B cell (primary cell): Measurements from ENCODE around the gene MAP3K13. TPM values are rescaled to one million over a fixed set of nuclear protein-coding genes. Genes with fewer than 3 reads are reported as not detected.

Source experiments
- ATAC-seq: fragments of 200-7000 bp; cut with Tn5 transposase; one replicate; pipeline ENCODE4 v1.10.0; 2021; ENCODE audit warnings: low read depth, mild to moderate bottlenecking, moderate number of reproducible peaks, moderate library complexity
- CTCF ChIA-PET: fragments of 350-600 bp; sonication (Branson Sonifier 250); formaldehyde crosslinking; loops from one replicate; lab custom pipeline; 2021; ENCODE audit warnings: antibody characterized with exemption, inconsistent platforms; lab: Charles Lee
- POLR2A ChIA-PET: fragments of 350-600 bp; sonication (Branson Sonifier 250); formaldehyde crosslinking; loops from one replicate; lab custom pipeline; 2021; ENCODE audit warnings: antibody characterized with exemption; lab: Charles Lee
- DNase-seq: peaks from one replicate; pipeline ENCODE4 v3.0.0; 2013
- H2AFZ ChIP-seq: 2 replicates; pipeline ENCODE4 v1.6.1; 2012; ENCODE audit warnings: mild to moderate bottlenecking, low read depth, low read length; ENCODE audit not compliant: insufficient read depth, poor library complexity, severe bottlenecking
- H3K27ac ChIP-seq, 2 donors: 1 replicate in 1 of 2; 2 replicates in 1 of 2; pipeline ENCODE4 v1.5.1; 2012 to 2013; ENCODE audit warnings: low read length in 2 of 2, mild to moderate bottlenecking in 2 of 2, moderate library complexity in 1 of 2
- H3K27me3 ChIP-seq, 4 experiments: fragments of 200-600 bp in 1 of 4; sonication (generic) in 1 of 4; replicated peaks in 1 of 4; 1 replicate in 2 of 4; 2 replicates in 2 of 4; pipeline versions ENCODE4 v1.6.1 to v1.7.0; 2013 to 2016; ENCODE audit warnings: low read length in 3 of 4, mild to moderate bottlenecking in 2 of 4, mixed read lengths in 1 of 4, moderate library complexity in 1 of 4; ENCODE audit not compliant: insufficient read depth in 4 of 4, control insufficient read depth in 3 of 4; ENCODE audit errors: control extremely low read depth in 1 of 4
- H3K36me3 ChIP-seq, 2 experiments: replicated peaks in 1 of 2; 1 replicate in 1 of 2; 2 replicates in 1 of 2; pipeline versions ENCODE4 v1.6.1 to v1.7.1; 2013; ENCODE audit warnings: low read length in 1 of 2; ENCODE audit not compliant: insufficient read depth in 2 of 2, control insufficient read depth in 1 of 2; ENCODE audit errors: control extremely low read depth in 1 of 2, extremely low read depth in 1 of 2
- H3K4me1 ChIP-seq, 2 donors: fragments of 200-600 bp in 1 of 2; sonication (generic) in 1 of 2; 1 replicate in 1 of 2; 2 replicates in 1 of 2; pipeline versions ENCODE4 v1.5.1 to v1.6.1; 2013 to 2017; ENCODE audit warnings: low read length in 2 of 2; ENCODE audit not compliant: control insufficient read depth in 2 of 2, insufficient read depth in 2 of 2
- H3K4me2 ChIP-seq: replicated peaks from 2 replicates; pipeline ENCODE3; 2012; ENCODE audit warnings: mild to moderate bottlenecking, low read depth, low read length; ENCODE audit not compliant: poor library complexity, severe bottlenecking
- H3K4me3 ChIP-seq, 5 experiments: fragments of 200-600 bp in 1 of 5; sonication (generic) in 1 of 5; 1 replicate in 3 of 5; 2 replicates in 2 of 5; pipeline versions ENCODE4 v1.5.1 to v1.7.0; 2011 to 2016; ENCODE audit warnings: low read length in 4 of 5, mild to moderate bottlenecking in 4 of 5, low read depth in 2 of 5, control low read depth in 1 of 5, moderate library complexity in 1 of 5; ENCODE audit not compliant: insufficient read depth in 1 of 5; ENCODE audit errors: control extremely low read depth in 1 of 5, extremely low read depth in 1 of 5
- H3K79me2 ChIP-seq: fragments of 200-600 bp; sonication (generic); one replicate; pipeline ENCODE4 v1.6.0; 2016; ENCODE audit warnings: low read length; ENCODE audit not compliant: control insufficient read depth, insufficient read depth
- H3K9ac ChIP-seq: fragments of 200-600 bp; sonication (generic); 2 replicates; pipeline ENCODE4 v1.6.1; 2017; ENCODE audit warnings: mild to moderate bottlenecking, low read length, moderate library complexity
- H3K9me3 ChIP-seq, 3 donors: one replicate each; pipeline versions ENCODE4 v1.6.1 to v1.7.1; 2013; ENCODE audit warnings: low read length in 2 of 3; ENCODE audit not compliant: control insufficient read depth in 2 of 3, insufficient read depth in 1 of 3; ENCODE audit errors: control extremely low read depth in 1 of 3
- H4K20me1 ChIP-seq: 2 replicates; pipeline ENCODE4 v1.6.0; 2012; ENCODE audit warnings: mild to moderate bottlenecking, low read length; ENCODE audit not compliant: insufficient read depth, control insufficient read depth, poor library complexity, severe bottlenecking
- H3K27ac Mint-ChIP-seq: one replicate; pipeline ENCODE4 v1.8.0; 2021; ENCODE audit warnings: mixed read lengths
- H3K27me3 Mint-ChIP-seq: one replicate; pipeline ENCODE4 v1.8.0; 2021; ENCODE audit warnings: mixed read lengths
- H3K4me1 Mint-ChIP-seq: one replicate; pipeline ENCODE4 v1.8.0; 2021; ENCODE audit warnings: mixed read lengths
- H3K4me3 Mint-ChIP-seq: one replicate; pipeline ENCODE4 v1.8.0; 2021; ENCODE audit warnings: mixed read lengths
- H3K9me3 Mint-ChIP-seq: one replicate; pipeline ENCODE4 v1.8.0; 2022; ENCODE audit warnings: mixed read lengths; ENCODE audit not compliant: insufficient read depth
- CTCF ChIP-seq: fragments of 200-600 bp; IDR thresholded peaks from one replicate; pipeline ENCODE4 v1.8.0; 2022; ENCODE audit warnings: antibody characterized with exemption, mild to moderate bottlenecking
- EZH2 ChIP-seq: IDR thresholded peaks from 2 replicates; pipeline ENCODE4 v1.6.1; 2012; ENCODE audit warnings: borderline replicate concordance, low read depth, mild to moderate bottlenecking, moderate library complexity, low read length; ENCODE audit not compliant: insufficient read depth, poor library complexity, severe bottlenecking
- WGBS: methylation state at CpG from one replicate; pipeline ENCODE4 v1.1.5; 2013; ENCODE audit warnings: missing lambda C conversion rate; ENCODE audit not compliant: insufficient coverage; 5-methylcytosine and 5-hydroxymethylcytosine counted together
- intact Hi-C: fragments of 100-400 bp; cut with micrococcal nuclease; formaldehyde crosslinking; loops from one replicate; pipeline ENCODE4 v1.10.0; 2022
- polyA plus RNA-seq: library from polyadenylated mRNA; depleted of rRNA; stranded (reverse); fragments of >200 nt; gene quantifications from 2 replicates; pipeline ENCODE4 v1.2.3, GENCODE V29; 2012
- total RNA-seq, 2 donors: library from RNA; stranded (reverse); fragments of 120-200 nt in 1 of 2; gene quantifications; 1 replicate in 1 of 2; 2 replicates in 1 of 2; pipeline versions ENCODE4 v1.2.3 to v1.2.4, GENCODE V29; 2013 to 2022

MAP3K13 gene
- total and polyA plus RNA-seq, 2 donors (not counting 1 experiment from before 2014, with no cell fraction given): 5.7 to 9.2 TPM

DNA sequence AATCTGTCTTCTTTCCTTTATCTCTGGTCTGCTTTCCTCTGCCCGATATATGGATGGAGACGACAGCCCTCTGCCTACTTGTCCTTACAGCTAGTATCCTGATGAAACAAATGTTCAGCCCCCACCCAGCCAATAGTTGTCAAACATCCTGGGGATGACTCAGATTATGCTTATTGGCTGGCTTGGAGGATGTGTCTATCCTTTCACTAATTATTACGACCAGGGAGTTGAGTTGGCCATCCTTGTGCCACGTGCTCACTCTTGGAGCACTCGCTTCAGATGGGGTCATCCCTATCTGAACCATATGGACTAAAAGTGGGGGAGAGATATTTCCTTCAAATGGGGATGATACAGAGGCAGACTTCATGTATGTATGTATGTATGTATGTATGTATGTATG is 6.4 kb upstream of the MAP3K13 start:
- intact Hi-C loops: no loop called here
- H4K20me1 ChIP-seq: no peaks in the 10 kb centered on the region
- H3K9me3 ChIP-seq: peaks cover 0 to 1% (median 0%) of the 10 kb centered on the region in 3 donors
- no peak overlapping the region for H3K4me3 Mint-ChIP-seq
- no peaks in the 10 kb centered on the region for H3K4me1 ChIP-seq
- no peak overlapping the region for H3K4me2 ChIP-seq
- no peaks in the 10 kb centered on the region for H3K9me3 Mint-ChIP-seq
- no peak overlapping the region for H3K27ac ChIP-seq
- WGBS: 93% methylated on average over 2 of the region's 5 CpGs
- peaks cover 17% of the 10 kb centered on the region for H3K27me3 Mint-ChIP-seq
- no peak for ATAC-seq
- POLR2A ChIA-PET: no interaction called here
- TF ChIP-seq EZH2 (no peak), CTCF (no peak)
- no peak overlapping the region for H3K4me3 ChIP-seq
- no peaks in the 10 kb centered on the region for H3K36me3 ChIP-seq
- no peaks in the 10 kb centered on the region for H3K4me1 Mint-ChIP-seq
- DNase-seq: no peak
- no peak overlapping the region for H2AFZ ChIP-seq
- no peak overlapping the region for H3K9ac ChIP-seq
- peaks cover 0 to 5% (median 1%) of the 10 kb centered on the region in 4 experiments for H3K27me3 ChIP-seq
- H3K27ac Mint-ChIP-seq: no peak overlapping the region
- CTCF ChIA-PET: no interaction called here
- H3K79me2 ChIP-seq: no peaks in the 10 kb centered on the region

GRCh38 chr3:185361920-185362319 is 1.0 kb upstream of the MAP3K13 start:
- no CpG with 5 or more reads among the region's 2 CpGs for WGBS
- ChIA-PET CTCF (interaction anchor here (0.7 kb wide), 1 partner anchor 9 kb away, joined by 4 read pairs; no protein-coding TSS in a partner anchor), POLR2A (no interaction called here)
- H3K27ac Mint-ChIP-seq: no peak overlapping the region
- Histone ChIP-seq H2AFZ (no peak overlapping the region), H4K20me1 (no peaks in the 10 kb centered on the region), H3K36me3 (no peaks in the 10 kb centered on the region), H3K9me3 (peaks cover 0 to 1% (median 0%) of the 10 kb centered on the region in 3 donors), H3K9ac (no peak overlapping the region), H3K4me2 (no peak overlapping the region), H3K27me3 (peaks cover 0 to 23% (median 13%) of the 10 kb centered on the region in 4 experiments), H3K4me3 (no peak overlapping the region), H3K79me2 (no peaks in the 10 kb centered on the region), H3K27ac (no peak overlapping the region), H3K4me1 (peaks cover 7 to 9% of the 10 kb centered on the region in 2 donors)
- intact Hi-C loops: no loop called here
- H3K4me1 Mint-ChIP-seq: peaks cover 14% of the 10 kb centered on the region
- H3K27me3 Mint-ChIP-seq: peaks cover 42% of the 10 kb centered on the region
- no peak for TF ChIP-seq EZH2
- no peak for TF ChIP-seq CTCF
- DNase-seq (no peak), ATAC-seq (no peak)
- no peak overlapping the region for H3K4me3 Mint-ChIP-seq
- H3K9me3 Mint-ChIP-seq: no peaks in the 10 kb centered on the region
